Activated naive CD4-positive, alpha-beta T cell treated with Interleukin-2 at 50 U/mL for 16 hours (primary cell): ENCODE measurements around the gene TXNDC17.

Source experiments
- DNase-seq: peaks from one replicate; pipeline ENCODE4 v3.0.0-alpha.2; 2020

Gene TXNDC17

GRCh38 chr17:6666077-6666521 lies 25.2 kb downstream of the TXNDC17 start:
- DNase-seq, result peak; percentile 37

DNA sequence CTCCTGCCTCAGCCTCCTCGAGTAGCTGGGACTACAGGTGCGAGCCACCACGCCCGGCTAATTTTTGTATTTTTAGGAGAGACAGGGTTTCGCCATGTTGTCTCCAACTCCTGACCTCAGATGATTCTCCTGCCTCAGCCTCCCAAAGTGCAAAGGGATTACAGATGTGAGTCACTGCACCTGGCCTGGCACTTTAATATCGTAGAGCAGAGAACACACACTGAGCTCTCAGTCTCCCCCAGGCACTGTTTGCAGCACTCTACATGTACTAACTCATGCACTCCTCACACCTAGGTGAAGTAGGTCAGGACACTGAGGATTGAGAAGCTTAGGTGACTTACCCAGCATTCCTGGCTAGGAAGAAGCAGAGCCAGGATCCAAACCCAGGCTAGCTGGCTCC lies 25.7 kb downstream of the TXNDC17 start:
- no peak for DNase-seq

- no peak for DNase-seq
Observed at GRCh38 chr17:6667516-6667915, 26.7 kb downstream of the TXNDC17 start.

DNA sequence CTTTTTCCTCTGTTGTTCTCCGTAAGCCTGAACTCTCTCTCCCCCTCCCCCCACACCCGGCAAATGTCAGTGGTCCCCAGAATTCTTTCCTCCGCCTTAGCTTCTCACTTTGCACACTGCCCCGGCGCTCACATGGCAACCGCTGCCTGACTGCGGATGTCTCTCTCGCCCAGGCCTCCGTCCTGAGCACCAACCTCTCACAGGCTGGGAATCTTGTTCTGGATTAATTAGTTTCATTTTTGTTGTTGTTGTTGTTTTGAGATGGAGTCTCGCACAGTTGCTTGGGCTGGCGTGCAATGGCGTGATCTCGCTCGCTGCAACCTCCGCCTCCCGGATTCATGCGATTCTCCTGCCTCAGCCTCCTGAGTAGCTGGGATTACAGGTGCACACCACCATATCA lies 27.4 kb downstream of the TXNDC17 start:
- DNase-seq, result no peak

DNA sequence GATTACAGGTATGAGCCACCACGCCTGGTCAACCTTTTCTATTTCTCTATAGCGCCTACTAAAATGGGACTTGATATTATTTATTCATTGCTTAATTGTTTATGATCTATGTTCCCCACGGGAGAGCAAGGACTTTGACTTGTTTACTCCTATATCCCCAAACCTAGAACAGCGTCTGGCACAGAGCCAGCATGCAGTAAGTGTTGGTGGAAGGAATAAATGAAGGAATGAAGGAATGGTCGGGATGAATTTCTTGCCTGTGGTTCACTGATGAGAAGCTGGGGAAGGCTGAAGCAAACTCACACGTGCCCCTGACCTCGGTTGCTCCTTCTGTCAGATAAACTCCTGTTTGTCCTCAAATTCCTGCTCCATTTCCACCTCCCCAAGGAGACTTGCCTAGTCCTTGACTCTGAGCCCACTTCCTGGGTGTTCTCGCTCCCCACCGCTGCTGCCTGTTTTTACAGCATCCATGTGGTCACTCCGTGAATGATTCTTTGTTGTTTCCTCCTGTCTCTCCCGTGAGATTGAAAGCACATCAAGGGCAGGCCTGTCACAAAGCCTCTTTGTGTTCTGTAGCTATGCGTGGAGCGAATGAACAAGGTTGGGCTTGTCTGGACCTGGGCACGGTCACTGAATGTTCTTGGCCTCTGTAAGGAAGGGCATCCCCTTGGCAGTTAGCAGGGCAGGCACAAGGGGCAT lies 28.0 kb downstream of the TXNDC17 start:
- DNase-seq, result no peak

- DNase-seq, result no peak
Observed at GRCh38 chr17:6669479-6670212, 28.8 kb downstream of the TXNDC17 start.

- DNase-seq, result no peak
Observed at GRCh38 chr17:6670571-6670970, 29.7 kb downstream of the TXNDC17 start.

DNA sequence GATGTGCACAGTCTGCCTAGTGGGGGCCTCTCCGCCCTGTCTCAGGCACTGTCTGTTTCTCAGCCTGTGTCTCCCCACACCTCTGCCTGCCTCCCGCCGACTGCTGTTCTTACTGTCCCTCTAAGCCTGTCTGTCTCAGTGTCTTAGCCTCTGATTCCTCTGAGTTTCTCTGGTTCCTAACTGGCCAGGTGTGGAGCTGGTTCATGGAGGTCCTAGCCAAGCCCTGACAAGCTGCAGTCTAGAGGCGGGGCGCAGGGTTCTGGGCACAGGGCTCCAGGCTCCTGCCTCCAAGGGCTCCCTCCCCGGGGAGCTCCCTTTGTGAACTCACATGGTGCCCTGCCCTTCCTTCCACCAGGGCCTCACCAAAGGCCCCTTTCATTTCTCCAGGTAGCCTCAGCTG lies 30.1 kb downstream of the TXNDC17 start:
- DNase-seq, result no peak

DNA sequence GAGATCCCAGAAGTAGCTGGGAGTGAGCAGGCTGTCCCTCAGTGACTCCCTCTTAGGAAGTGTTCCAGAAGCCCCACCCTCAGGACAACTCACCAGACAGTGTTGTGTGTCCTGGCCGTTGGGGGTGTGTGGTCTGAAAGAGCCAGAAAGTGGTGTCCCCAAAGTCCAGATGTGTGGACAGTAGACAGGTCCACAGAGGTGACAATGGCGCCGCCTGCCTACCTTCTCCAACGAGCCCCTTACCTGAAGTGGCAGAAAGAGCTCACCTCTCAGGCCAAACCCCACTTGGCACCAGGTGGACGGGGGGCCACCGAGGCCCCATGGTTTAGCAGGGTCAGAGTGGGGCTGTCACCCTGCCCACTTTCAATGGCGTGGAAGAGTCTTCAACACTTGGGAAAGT lies 30.6 kb downstream of the TXNDC17 start:
- DNase-seq, result no peak

GRCh38 chr17:6674586-6674985 lies 33.7 kb downstream of the TXNDC17 start:
- DNase-seq, result no peak

GRCh38 chr17:6675201-6675825 lies 34.5 kb downstream of the TXNDC17 start:
- DNase-seq, result no peak

GRCh38 chr17:6676802-6677157 lies 35.9 kb downstream of the TXNDC17 start:
- DNase-seq, result no peak

DNA sequence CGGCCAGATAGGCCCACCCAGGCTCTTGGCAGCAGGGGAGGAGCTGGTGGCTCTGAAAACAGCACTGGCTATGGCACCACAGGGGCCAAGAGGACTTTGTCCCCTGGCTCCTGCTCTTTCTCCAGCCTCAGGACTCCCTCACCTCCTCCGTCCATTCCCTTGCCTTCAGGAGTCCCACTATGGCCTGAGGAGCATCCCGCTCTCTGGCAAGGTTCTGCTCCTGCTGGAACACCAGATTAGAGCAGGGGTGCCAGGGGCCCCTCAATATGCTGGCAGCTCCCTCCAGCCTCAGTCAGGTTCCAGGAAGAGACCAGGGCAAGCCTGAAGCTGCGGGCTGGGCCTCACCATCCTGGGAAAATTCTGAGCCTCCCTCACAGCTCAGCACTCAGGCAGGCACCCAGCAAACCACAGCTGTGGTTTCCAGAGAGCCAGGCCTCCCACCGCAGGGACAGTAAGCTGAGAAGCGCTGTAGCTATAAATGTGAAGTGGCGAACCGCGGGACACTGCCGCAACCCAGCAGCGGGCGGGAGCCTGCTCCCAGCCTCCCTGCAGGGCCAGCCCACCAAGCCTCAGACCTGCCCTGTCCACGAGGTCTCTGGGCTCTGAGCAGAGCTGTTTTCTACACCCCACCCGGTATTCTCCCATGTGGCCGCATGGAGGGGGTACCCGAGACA lies 36.4 kb downstream of the TXNDC17 start:
- DNase-seq, result no peak

GRCh38 chr17:6677946-6678345 lies 37.1 kb downstream of the TXNDC17 start:
- DNase-seq, result no peak

DNA sequence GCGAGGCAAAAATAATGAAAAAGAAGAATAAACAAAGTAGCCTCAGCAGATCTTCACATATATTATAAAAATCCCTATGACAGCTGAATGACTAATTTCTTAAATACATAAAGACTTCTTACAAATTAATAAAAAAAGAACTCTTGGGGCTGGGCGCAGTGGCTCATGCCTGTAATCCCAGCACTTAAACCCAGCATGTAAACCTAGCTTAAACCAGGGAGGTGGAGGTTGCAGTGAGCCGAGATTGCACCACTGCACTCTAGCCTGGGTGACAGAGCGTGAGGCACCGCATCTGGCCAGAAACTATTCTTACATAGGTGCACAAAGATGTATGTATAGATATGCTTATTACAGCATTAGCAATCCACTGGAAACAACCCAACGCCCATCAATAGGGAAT lies 38.4 kb downstream of the TXNDC17 start:
- no peak for DNase-seq

DNA sequence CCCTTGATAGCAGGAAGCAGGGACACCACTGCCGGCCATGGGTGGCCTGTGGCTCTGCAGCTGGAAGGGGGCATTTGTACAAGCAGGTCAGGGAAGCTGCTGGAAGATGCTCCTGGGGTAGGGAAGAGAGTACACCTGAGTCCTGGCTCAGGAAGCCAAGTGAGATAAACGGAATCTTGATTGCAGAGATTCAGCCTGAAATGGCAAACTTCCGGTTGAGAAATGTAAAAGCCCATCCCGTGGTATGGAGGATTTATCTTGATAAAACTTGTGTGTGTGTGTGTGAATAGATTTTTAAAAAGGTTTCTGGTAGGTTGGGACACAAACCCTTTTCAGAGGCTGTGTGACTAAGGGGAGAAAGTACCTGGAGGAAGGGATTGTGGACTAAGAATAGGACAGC lies 40.3 kb downstream of the TXNDC17 start:
- no peak for DNase-seq

DNA sequence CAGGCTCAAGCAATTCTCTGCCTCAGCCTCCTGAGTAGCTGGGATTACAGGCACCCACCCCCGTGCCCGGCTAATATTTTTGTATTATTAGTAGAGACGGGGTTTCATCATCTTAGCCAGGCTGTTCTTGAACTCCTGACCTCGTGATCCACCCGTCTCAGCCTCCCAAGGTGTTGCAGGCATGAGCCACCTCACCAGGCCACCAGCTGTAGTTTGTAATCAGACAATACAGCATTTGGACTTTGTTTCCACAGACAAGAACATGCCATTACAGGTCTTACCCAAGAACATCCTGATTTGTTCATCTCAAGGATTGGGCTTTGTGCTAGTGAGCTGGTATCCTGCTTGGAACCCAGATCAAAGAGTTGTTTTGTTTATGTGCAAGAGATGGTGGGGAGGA lies 40.8 kb downstream of the TXNDC17 start:
- DNase-seq, result no peak

DNA sequence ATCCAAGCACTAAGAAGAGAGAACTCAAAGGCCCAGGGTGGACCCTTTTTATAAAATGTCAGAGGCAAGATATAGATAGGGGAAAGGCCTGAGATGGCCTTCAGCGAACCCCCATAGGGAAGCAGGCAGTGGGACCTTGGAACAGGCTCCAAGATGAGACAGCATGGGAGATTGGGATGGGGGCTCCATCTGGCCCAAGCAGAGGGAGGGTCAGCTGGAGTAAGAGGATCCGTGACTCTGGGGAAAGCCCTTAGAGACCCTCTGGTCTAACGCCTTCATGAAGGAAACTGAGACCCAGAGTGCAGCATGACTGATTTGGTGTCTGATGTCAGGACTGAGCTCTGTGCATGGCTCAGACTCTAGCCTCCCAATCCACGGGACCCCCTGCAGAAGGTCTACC lies 41.5 kb downstream of the TXNDC17 start:
- DNase-seq, result no peak

DNA sequence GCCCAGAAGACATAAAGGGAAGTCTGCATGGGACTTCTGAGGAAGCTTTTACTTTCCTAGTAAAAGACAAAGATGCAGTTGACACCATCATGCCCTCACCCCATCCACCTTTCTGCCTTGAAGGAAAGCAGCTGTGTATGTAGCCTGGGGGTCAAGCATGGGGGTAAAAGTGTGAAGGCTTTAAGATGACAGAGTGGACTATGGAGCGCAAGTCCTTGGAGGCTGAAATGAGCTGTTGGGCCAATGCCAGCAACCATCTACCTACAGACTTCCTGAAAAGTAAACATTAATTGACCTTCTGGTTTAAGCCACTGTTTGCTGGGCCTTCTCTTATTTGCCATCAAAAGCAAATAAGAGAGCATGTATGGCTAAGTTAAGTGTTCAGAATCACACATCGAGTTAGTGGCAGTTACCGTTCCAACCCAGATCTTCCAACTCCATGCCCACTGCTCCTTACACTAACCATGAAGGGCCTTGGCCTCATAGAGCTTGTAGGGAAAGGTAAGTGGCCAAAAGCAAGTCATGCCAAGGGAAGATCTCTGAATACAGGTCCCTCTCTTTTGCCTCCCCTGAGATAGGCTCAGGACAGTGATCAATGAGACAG lies 42.3 kb downstream of the TXNDC17 start:
- DNase-seq, result no peak

GRCh38 chr17:6683730-6684459 lies 43.0 kb downstream of the TXNDC17 start:
- no peak for DNase-seq

DNA sequence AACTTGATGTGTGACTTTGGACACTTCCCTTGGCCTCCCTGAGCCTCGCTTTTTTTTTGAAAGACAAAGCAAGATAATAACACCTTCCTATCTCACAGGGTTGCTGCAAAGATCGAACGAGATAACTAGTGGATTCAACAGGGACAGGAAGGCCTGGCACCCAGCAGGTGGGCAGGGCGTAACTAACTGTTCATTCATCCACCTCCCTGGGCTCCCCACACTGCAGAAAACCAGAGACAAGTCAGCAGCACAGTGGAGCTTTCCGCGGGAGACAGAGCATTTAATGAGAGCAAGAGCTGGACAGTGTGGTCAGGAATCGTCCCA lies 43.6 kb downstream of the TXNDC17 start:
- no peak for DNase-seq

- DNase-seq, result no peak
Observed at GRCh38 chr17:6684881-6685767, 44.3 kb downstream of the TXNDC17 start.
